Stimulated activated CD4-positive, alpha-beta T cell treated with anti-CD3 and anti-CD28 coated beads, Interleukin-1b, Interleukin-23, amount 100 ng/mL, for 48 hours (primary cell): Measurements from ENCODE around the gene LHFPL2.
"Not testable (repeated sequence)": the region's sequence is repeated elsewhere in the genome, so short reads cannot be mapped to it uniquely, and the experiment has no call there.

Experiments used
- DNase-seq: peaks from one replicate; pipeline ENCODE4 v3.0.0-alpha.2; 2020

Gene LHFPL2

GRCh38 chr5:78497573-78498533, 150.7 kb downstream of the LHFPL2 start:
- DNase-seq, result no peak

- DNase-seq, result no peak
Observed at GRCh38 chr5:78496373-78496772, 152.2 kb downstream of the LHFPL2 start.

GRCh38 chr5:78495800-78496199, 152.8 kb downstream of the LHFPL2 start:
- no peak for DNase-seq

GRCh38 chr5:78492650-78493049, 155.9 kb downstream of the LHFPL2 start:
- DNase-seq, result no peak

- no peak for DNase-seq
Observed at GRCh38 chr5:78492224-78492623, 156.3 kb downstream of the LHFPL2 start.

GRCh38 chr5:78490709-78491485, 157.7 kb downstream of the LHFPL2 start:
- no peak for DNase-seq

GRCh38 chr5:78487846-78488245, 160.7 kb downstream of the LHFPL2 start:
- no peak for DNase-seq

- no peak for DNase-seq
Observed at GRCh38 chr5:78486218-78486617, 162.4 kb downstream of the LHFPL2 start.

GRCh38 chr5:78483809-78484521, 164.6 kb downstream of the LHFPL2 start:
- DNase-seq, result no peak

- no peak for DNase-seq
Observed at GRCh38 chr5:78482948-78483347, 165.6 kb downstream of the LHFPL2 start.

GRCh38 chr5:78476795-78477194, 171.8 kb downstream of the LHFPL2 start:
- no peak for DNase-seq

GRCh38 chr5:78475370-78475769, 173.2 kb downstream of the LHFPL2 start:
- DNase-seq, result no peak

- no peak for DNase-seq
Observed at GRCh38 chr5:78473751-78474150, 174.8 kb downstream of the LHFPL2 start.

- DNase-seq, result no peak
Observed at GRCh38 chr5:78472469-78473106, 176.0 kb downstream of the LHFPL2 start.

- no peak for DNase-seq
Observed at GRCh38 chr5:78471896-78472295, 176.7 kb downstream of the LHFPL2 start.

- DNase-seq, result no peak
Observed at GRCh38 chr5:78467752-78468357, 180.7 kb downstream of the LHFPL2 start.

GRCh38 chr5:78467140-78467539, 181.4 kb downstream of the LHFPL2 start:
- no peak for DNase-seq

GRCh38 chr5:78458843-78459242, 189.7 kb downstream of the LHFPL2 start:
- no peak for DNase-seq

GRCh38 chr5:78457507-78457906, 191.1 kb downstream of the LHFPL2 start:
- DNase-seq, result not testable (repeated sequence)

- DNase-seq, result no peak
Observed at GRCh38 chr5:78449103-78449502, 199.5 kb downstream of the LHFPL2 start.

- no peak for DNase-seq
Observed at GRCh38 chr5:78447775-78448424, 200.7 kb downstream of the LHFPL2 start.
